Activated CD8-positive, alpha-beta memory T cell treated with anti-CD3 and anti-CD28 coated beads, Interleukin-2, amount 10 ng/mL, durations not matched to agents 7 days and 5 days (primary cell): ENCODE results near the gene RAB3C. TPM values are rescaled to one million over a fixed set of nuclear protein-coding genes. Genes with fewer than 3 reads are reported as not detected.
"Not testable (repeated sequence)": the region's sequence is repeated elsewhere in the genome, so short reads cannot be mapped to it uniquely, and the experiment has no call there.

Experiments
- ATAC-seq: fragments of 150-1000 bp; cut with Tn5 transposase; one replicate; pipeline ENCODE4 v1.10.0; 2021; ENCODE audit warnings: moderate library complexity
- CTCF ChIA-PET: fragments of 350-600 bp; sonication (Branson Sonifier 250); formaldehyde crosslinking; loops from one replicate; lab custom pipeline; 2021; ENCODE audit warnings: antibody characterized with exemption; lab: Charles Lee
- DNase-seq: peaks from one replicate; pipeline ENCODE4 v3.0.0-alpha.2; 2020
- H3K27ac Mint-ChIP-seq: one replicate; pipeline ENCODE4 v1.8.0; 2021; ENCODE audit warnings: mild to moderate bottlenecking, mixed read lengths
- H3K27me3 Mint-ChIP-seq: one replicate; pipeline ENCODE4 v1.8.0; 2021; ENCODE audit warnings: mixed read lengths
- H3K36me3 Mint-ChIP-seq: one replicate; pipeline ENCODE4 v1.8.0; 2021; ENCODE audit warnings: mild to moderate bottlenecking, mixed read lengths
- H3K4me1 Mint-ChIP-seq: one replicate; pipeline ENCODE4 v1.8.0; 2021; ENCODE audit warnings: mixed read lengths
- H3K4me3 Mint-ChIP-seq: one replicate; pipeline ENCODE4 v1.8.0; 2021; ENCODE audit warnings: mild to moderate bottlenecking, moderate library complexity, mixed read lengths
- H3K9me3 Mint-ChIP-seq: one replicate; pipeline ENCODE4 v1.8.0; 2022; ENCODE audit warnings: low read depth, mixed read lengths
- total RNA-seq, 2 experiments: library from RNA; stranded (reverse); gene quantifications; one replicate each; pipeline ENCODE4 v1.2.3, GENCODE V29; 2021

RAB3C gene
- total RNA-seq, 2 experiments from 2014 or later = not detected

- H3K4me1 Mint-ChIP-seq = no peaks in the 10 kb centered on the region
- CTCF ChIA-PET = no interaction called here
- no peaks in the 10 kb centered on the region for H3K9me3 Mint-ChIP-seq
- H3K27ac Mint-ChIP-seq = no peak overlapping the region
- H3K4me3 Mint-ChIP-seq = no peak overlapping the region
- no peaks in the 10 kb centered on the region for H3K36me3 Mint-ChIP-seq
- no peaks in the 10 kb centered on the region for H3K27me3 Mint-ChIP-seq
- DNase-seq (no peak), ATAC-seq (no peak)
These were observed 11.4 kb upstream of the RAB3C start for GRCh38 chr5:58571501-58571900.

- ATAC-seq, H3K27me3 Mint-ChIP-seq, H3K36me3 Mint-ChIP-seq, H3K9me3 Mint-ChIP-seq, CTCF ChIA-PET, DNase-seq, H3K27ac Mint-ChIP-seq, H3K4me1 Mint-ChIP-seq, H3K4me3 Mint-ChIP-seq: not testable (repeated sequence)
These were observed 9.9 kb upstream of the RAB3C start for GRCh38 chr5:58572973-58573372.

- Mint-ChIP-seq H3K27me3 (peaks cover 40% of the 10 kb centered on the region), H3K4me3 (no peak overlapping the region), H3K27ac (no peak overlapping the region), H3K9me3 (no peaks in the 10 kb centered on the region), H3K4me1 (peaks cover 16% of the 10 kb centered on the region), H3K36me3 (no peaks in the 10 kb centered on the region)
- CTCF ChIA-PET = no interaction called here
- ATAC-seq (no peak), DNase-seq (no peak)
These were observed 3.1 kb upstream of the RAB3C start for GRCh38 chr5:58579781-58580180.

- no peaks in the 10 kb centered on the region for H3K36me3 Mint-ChIP-seq
- no peaks in the 10 kb centered on the region for H3K9me3 Mint-ChIP-seq
- H3K27ac Mint-ChIP-seq = no peak overlapping the region
- ATAC-seq (no peak), DNase-seq (no peak)
- CTCF ChIA-PET = no interaction called here
- peaks cover 16% of the 10 kb centered on the region for H3K4me1 Mint-ChIP-seq
- H3K27me3 Mint-ChIP-seq = peaks cover 44% of the 10 kb centered on the region
- peak overlapping the region; percentile 64 for H3K4me3 Mint-ChIP-seq
These were observed 664 bp upstream of the RAB3C start for GRCh38 chr5:58582019-58582802.

- Mint-ChIP-seq H3K27me3 (no peaks in the 10 kb centered on the region), H3K9me3 (no peaks in the 10 kb centered on the region), H3K4me1 (no peaks in the 10 kb centered on the region), H3K27ac (no peak overlapping the region), H3K4me3 (no peak overlapping the region), H3K36me3 (no peaks in the 10 kb centered on the region)
- CTCF ChIA-PET = no interaction called here
- no peak for ATAC-seq
- DNase-seq = no peak
These were observed 13.1 kb downstream of the RAB3C start for GRCh38 chr5:58595952-58596351.

GRCh38 chr5:58598440-58598839 lies 15.6 kb downstream of the RAB3C start:
- no peak for DNase-seq
- H3K36me3 Mint-ChIP-seq = no peaks in the 10 kb centered on the region
- CTCF ChIA-PET = no interaction called here
- H3K27ac Mint-ChIP-seq = no peak overlapping the region
- H3K4me1 Mint-ChIP-seq = no peaks in the 10 kb centered on the region
- ATAC-seq = no peak
- no peaks in the 10 kb centered on the region for H3K27me3 Mint-ChIP-seq
- no peak overlapping the region for H3K4me3 Mint-ChIP-seq
- no peaks in the 10 kb centered on the region for H3K9me3 Mint-ChIP-seq

- no peaks in the 10 kb centered on the region for H3K27me3 Mint-ChIP-seq
- CTCF ChIA-PET = no interaction called here
- H3K27ac Mint-ChIP-seq = no peak overlapping the region
- no peaks in the 10 kb centered on the region for H3K9me3 Mint-ChIP-seq
- no peak overlapping the region for H3K4me3 Mint-ChIP-seq
- DNase-seq = no peak
- no peak for ATAC-seq
- H3K4me1 Mint-ChIP-seq = no peaks in the 10 kb centered on the region
- no peaks in the 10 kb centered on the region for H3K36me3 Mint-ChIP-seq
These were observed 16.3 kb downstream of the RAB3C start for GRCh38 chr5:58599217-58599616.

GRCh38 chr5:58600613-58601012 lies 17.7 kb downstream of the RAB3C start:
- ATAC-seq, CTCF ChIA-PET, H3K9me3 Mint-ChIP-seq, H3K4me1 Mint-ChIP-seq, DNase-seq, H3K27ac Mint-ChIP-seq, H3K27me3 Mint-ChIP-seq, H3K36me3 Mint-ChIP-seq, H3K4me3 Mint-ChIP-seq: not testable (repeated sequence)

GRCh38 chr5:58602889-58603288 lies 20.0 kb downstream of the RAB3C start:
- not testable (repeated sequence) for H3K4me1 Mint-ChIP-seq, DNase-seq, H3K4me3 Mint-ChIP-seq, H3K9me3 Mint-ChIP-seq, H3K36me3 Mint-ChIP-seq, H3K27ac Mint-ChIP-seq, H3K27me3 Mint-ChIP-seq, ATAC-seq
- CTCF ChIA-PET = interaction anchor here (1.3 kb wide), 1 partner anchor 15 kb away, joined by 3 read pairs; no protein-coding TSS in a partner anchor

GRCh38 chr5:58606064-58606463 lies 23.2 kb downstream of the RAB3C start:
- Mint-ChIP-seq H3K9me3 (no peaks in the 10 kb centered on the region), H3K36me3 (no peaks in the 10 kb centered on the region), H3K27me3 (no peaks in the 10 kb centered on the region), H3K27ac (no peak overlapping the region), H3K4me1 (no peaks in the 10 kb centered on the region), H3K4me3 (no peak overlapping the region)
- ATAC-seq (no peak), DNase-seq (no peak)
- CTCF ChIA-PET = no interaction called here

GRCh38 chr5:58615972-58616371 lies 33.1 kb downstream of the RAB3C start:
- H3K36me3 Mint-ChIP-seq = no peaks in the 10 kb centered on the region
- CTCF ChIA-PET = no interaction called here
- no peaks in the 10 kb centered on the region for H3K27me3 Mint-ChIP-seq
- H3K4me3 Mint-ChIP-seq = no peak overlapping the region
- H3K9me3 Mint-ChIP-seq = no peaks in the 10 kb centered on the region
- DNase-seq (no peak), ATAC-seq (no peak)
- H3K27ac Mint-ChIP-seq = no peak overlapping the region
- H3K4me1 Mint-ChIP-seq = no peaks in the 10 kb centered on the region

- no peaks in the 10 kb centered on the region for H3K4me1 Mint-ChIP-seq
- no peak overlapping the region for H3K27ac Mint-ChIP-seq
- no peaks in the 10 kb centered on the region for H3K36me3 Mint-ChIP-seq
- no peaks in the 10 kb centered on the region for H3K27me3 Mint-ChIP-seq
- no peak for ATAC-seq
- H3K4me3 Mint-ChIP-seq = no peak overlapping the region
- CTCF ChIA-PET = no interaction called here
- H3K9me3 Mint-ChIP-seq = no peaks in the 10 kb centered on the region
- no peak for DNase-seq
These were observed 34.4 kb downstream of the RAB3C start for GRCh38 chr5:58617241-58617640.

GRCh38 chr5:58620336-58620735 lies 37.5 kb downstream of the RAB3C start:
- H3K27me3 Mint-ChIP-seq = no peaks in the 10 kb centered on the region
- CTCF ChIA-PET = no interaction called here
- no peaks in the 10 kb centered on the region for H3K4me1 Mint-ChIP-seq
- H3K27ac Mint-ChIP-seq = no peak overlapping the region
- no peak overlapping the region for H3K4me3 Mint-ChIP-seq
- ATAC-seq (no peak), DNase-seq (no peak)
- no peaks in the 10 kb centered on the region for H3K9me3 Mint-ChIP-seq
- no peaks in the 10 kb centered on the region for H3K36me3 Mint-ChIP-seq

- ATAC-seq (no peak), DNase-seq (no peak)
- no peak overlapping the region for H3K27ac Mint-ChIP-seq
- no peak overlapping the region for H3K4me3 Mint-ChIP-seq
- no peaks in the 10 kb centered on the region for H3K27me3 Mint-ChIP-seq
- H3K4me1 Mint-ChIP-seq = no peaks in the 10 kb centered on the region
- CTCF ChIA-PET = no interaction called here
- no peaks in the 10 kb centered on the region for H3K9me3 Mint-ChIP-seq
- no peaks in the 10 kb centered on the region for H3K36me3 Mint-ChIP-seq
These were observed 40.3 kb downstream of the RAB3C start for GRCh38 chr5:58622936-58623871.
